HG03108 (cell line): ENCODE measurements around the gene METTL13.

Experiments used
- ATAC-seq: cut with Tn5 transposase; IDR thresholded peaks from one replicate; pipeline ENCODE4 v1.9.1; 2021; ENCODE audit warnings: moderate library complexity; ENCODE audit not compliant: unreplicated experiment

The METTL13 gene

GRCh38 chr1:171801487-171801891 is 20.0 kb downstream of the METTL13 start:
- no peak for ATAC-seq

GRCh38 chr1:171802207-171802606 is 20.7 kb downstream of the METTL13 start:
- no peak for ATAC-seq

- ATAC-seq: no peak
Measured at GRCh38 chr1:171803045-171803444, 21.6 kb downstream of the METTL13 start.

GRCh38 chr1:171803461-171804022 is 22.1 kb downstream of the METTL13 start:
- no peak for ATAC-seq

GRCh38 chr1:171805395-171806115 is 24.1 kb downstream of the METTL13 start:
- peak; percentile 66 for ATAC-seq

- ATAC-seq: no peak
Measured at GRCh38 chr1:171807556-171807955, 26.1 kb downstream of the METTL13 start.

- ATAC-seq: no peak
Measured at GRCh38 chr1:171809834-171810233, 28.4 kb downstream of the METTL13 start.

GRCh38 chr1:171811672-171812071 is 30.2 kb downstream of the METTL13 start:
- ATAC-seq: no peak

GRCh38 chr1:171814692-171815091 is 33.2 kb downstream of the METTL13 start:
- no peak for ATAC-seq

- ATAC-seq: no peak
Measured at GRCh38 chr1:171816300-171816901, 34.9 kb downstream of the METTL13 start.

GRCh38 chr1:171817511-171818265 is 36.2 kb downstream of the METTL13 start:
- ATAC-seq: peak; percentile 58

- no peak for ATAC-seq
Measured at GRCh38 chr1:171819946-171820345, 38.5 kb downstream of the METTL13 start.

GRCh38 chr1:171826973-171827372 is 45.5 kb downstream of the METTL13 start:
- ATAC-seq: no peak

- ATAC-seq: no peak
Measured at GRCh38 chr1:171828794-171829193, 47.3 kb downstream of the METTL13 start.

- ATAC-seq: no peak
Measured at GRCh38 chr1:171833091-171833825, 51.8 kb downstream of the METTL13 start.

GRCh38 chr1:171834821-171835220 is 53.4 kb downstream of the METTL13 start:
- ATAC-seq: no peak

GRCh38 chr1:171835891-171836290 is 54.4 kb downstream of the METTL13 start:
- ATAC-seq: no peak

- peak; percentile 85 for ATAC-seq
Measured at GRCh38 chr1:171841050-171841910, 59.8 kb downstream of the METTL13 start, which contains the start of gene DNM3. TSS of gene DNM3 (plus strand) at chr1:171841498. CDS start at chr1:171841657, 159 bp downstream.

GRCh38 chr1:171841931-171842761 is 60.7 kb downstream of the METTL13 start:
- no peak for ATAC-seq
